Measurements from ENCODE around the gene DNM2. TPM values are rescaled to one million over a fixed set of nuclear protein-coding genes. Genes with fewer than 3 reads are reported as not detected.

Gene DNM2
- total and polyA plus RNA-seq, 10 of the 15 experiments (the other 5 are each of a cell fraction or from before 2014, with no cell fraction given) = 1.2 to 146 (median 68.9) TPM

- TF ChIP-seq GABPA (IDR thresholded peaks at IDR 0.05; ENCODE audit: low read depth) = no peak
- TF ChIP-seq RCOR1 (conservative IDR thresholded peaks at IDR 0.05; ENCODE audit: low read depth, low read length) = no peak
- TF ChIP-seq ZNF687 (IDR thresholded peaks at IDR 0.05) = no peak
- no peak for TF ChIP-seq E4F1 (IDR thresholded peaks at IDR 0.05; ENCODE audit: borderline replicate concordance, partially characterized antibody)
- TF ChIP-seq ATF2 (IDR thresholded peaks at IDR 0.05; ENCODE audit: low read length) = no peak
- TF ChIP-seq MAX (IDR thresholded peaks at IDR 0.05; ENCODE audit: low read depth, low read length) = no peak
- no peak for TF ChIP-seq NFXL1 (IDR thresholded peaks at IDR 0.05; ENCODE audit: borderline replicate concordance)
- TF ChIP-seq RB1 (IDR thresholded peaks at IDR 0.05; ENCODE audit: borderline replicate concordance) = no peak
- no peak for TF ChIP-seq MXI1 (IDR thresholded peaks at IDR 0.05; ENCODE audit: low read depth, low read length)
These were observed 94.3 kb downstream of the DNM2 start (continued) for GRCh38 chr19:10812196-10812595.
